ENCODE data around the gene SHC1. TPM values are rescaled to one million over a fixed set of nuclear protein-coding genes. Genes with fewer than 3 reads are reported as not detected.

Gene SHC1
- total and polyA plus RNA-seq, 2 experiments from 2014 or later: 117 to 211 TPM

- Mint-ChIP-seq H3K4me3 (no peak overlapping the region; the same call in 2 of the 3 replicates), H3K27me3 (ENCODE audit: insufficient read depth, low read depth, poor library complexity) (peaks cover 20% of the 10 kb centered on the region), H3K27ac (no peak overlapping the region), H3K36me3 (ENCODE audit: low read depth) (peaks cover 4% of the 10 kb centered on the region; the same call in 1 of the 3 replicates), H3K9me3 (peaks cover 3% of the 10 kb centered on the region; the same call in 1 of the 3 replicates), H3K4me1 (peaks cover 11% of the 10 kb centered on the region)
- Histone ChIP-seq H3K27ac (ENCODE audit: low read depth) (no peak overlapping the region), H3F3A (replicated peaks; ENCODE audit: low read depth) (peaks cover 10% of the 10 kb centered on the region), H3K79me2 (replicated peaks; ENCODE audit: insufficient read depth) (no peaks in the 10 kb centered on the region; the same call in 1 of the 2 replicates), H3K9me2 (ENCODE audit: insufficient read depth) (no peaks in the 10 kb centered on the region; the same call in 1 of the 2 replicates), H4K20me1 (replicated peaks; ENCODE audit: insufficient read depth) (no peaks in the 10 kb centered on the region), H3K27me3 (ENCODE audit: insufficient read depth) (no peaks in the 10 kb centered on the region; the same call in 1 of the 2 replicates), H2AFZ (no peak overlapping the region), H3K4me1 (ENCODE audit: insufficient read depth) (peaks cover 13% of the 10 kb centered on the region), H3K36me3 (ENCODE audit: insufficient read depth) (no peaks in the 10 kb centered on the region), H3K4me3 (no peak overlapping the region), H3K4me2 (no peak overlapping the region)
- DNase-seq (ENCODE audit: low spot score) (no peak), ATAC-seq (no peak)
- no peak for TF ChIP-seq EZH2phosphoT487 (IDR thresholded peaks at IDR 0.05; ENCODE audit: unreplicated experiment)
- no peak for TF ChIP-seq ZNF462 (CRISPR knock-in tag; IDR thresholded peaks at IDR 0.05)
- no peak for TF ChIP-seq NANOG (IDR thresholded peaks at IDR 0.05; ENCODE audit: borderline replicate concordance)
- TF ChIP-seq STAT1 (IDR thresholded peaks at IDR 0.05; ENCODE audit: unreplicated experiment): no peak
- TF ChIP-seq ZNF114 (CRISPR knock-in tag; IDR thresholded peaks at IDR 0.05): no peak
- TF ChIP-seq CREB1 (CRISPR knock-in tag; IDR thresholded peaks at IDR 0.05; ENCODE audit: low read depth): no peak
- TF ChIP-seq REST (IDR thresholded peaks at IDR 0.05; ENCODE audit: unreplicated experiment): no peak
- TF ChIP-seq ETS1 (IDR thresholded peaks at IDR 0.05): no peak
- no peak for TF ChIP-seq ZNF331 (CRISPR knock-in tag; IDR thresholded peaks at IDR 0.05; ENCODE audit: low read depth)
- TF ChIP-seq JUNB (IDR thresholded peaks at IDR 0.05; ENCODE audit: unreplicated experiment): no peak
- no peak for TF ChIP-seq POLR2AphosphoS5 (IDR thresholded peaks at IDR 0.05; ENCODE audit: low read depth)
- TF ChIP-seq EZH2 (IDR thresholded peaks at IDR 0.05; ENCODE audit: low read depth, unreplicated experiment): no peak
- TF ChIP-seq CTCF (conservative IDR thresholded peaks at IDR 0.05; ENCODE audit: low read depth in 2 of 2): no peak
Measured at GRCh38 chr1:154934358-154934948, 36.1 kb downstream of the SHC1 start.
